Measurements from ENCODE around the gene ATOX1.

- TF ChIP-seq CTCF (IDR thresholded peaks at IDR 0.05) = no peak
- no peak for TF ChIP-seq POLR2A (IDR thresholded peaks at IDR 0.05)
- TF ChIP-seq POLR2AphosphoS5 (IDR thresholded peaks at IDR 0.05) = no peak
Observed at GRCh38 chr5:151786468-151786867, 28.0 kb upstream of the ATOX1 start.
